HG03175 (cell line): ENCODE results near the gene ARL6IP6.

Source experiments
- ATAC-seq: cut with Tn5 transposase; IDR thresholded peaks from one replicate; pipeline ENCODE4 v1.9.1; 2021; ENCODE audit warnings: mild to moderate bottlenecking, moderate library complexity; ENCODE audit not compliant: unreplicated experiment

The ARL6IP6 gene

GRCh38 chr2:152792974-152793373 is 74.6 kb downstream of the ARL6IP6 start:
- no peak for ATAC-seq

GRCh38 chr2:152796941-152797340 is 78.5 kb downstream of the ARL6IP6 start:
- ATAC-seq = no peak

DNA sequence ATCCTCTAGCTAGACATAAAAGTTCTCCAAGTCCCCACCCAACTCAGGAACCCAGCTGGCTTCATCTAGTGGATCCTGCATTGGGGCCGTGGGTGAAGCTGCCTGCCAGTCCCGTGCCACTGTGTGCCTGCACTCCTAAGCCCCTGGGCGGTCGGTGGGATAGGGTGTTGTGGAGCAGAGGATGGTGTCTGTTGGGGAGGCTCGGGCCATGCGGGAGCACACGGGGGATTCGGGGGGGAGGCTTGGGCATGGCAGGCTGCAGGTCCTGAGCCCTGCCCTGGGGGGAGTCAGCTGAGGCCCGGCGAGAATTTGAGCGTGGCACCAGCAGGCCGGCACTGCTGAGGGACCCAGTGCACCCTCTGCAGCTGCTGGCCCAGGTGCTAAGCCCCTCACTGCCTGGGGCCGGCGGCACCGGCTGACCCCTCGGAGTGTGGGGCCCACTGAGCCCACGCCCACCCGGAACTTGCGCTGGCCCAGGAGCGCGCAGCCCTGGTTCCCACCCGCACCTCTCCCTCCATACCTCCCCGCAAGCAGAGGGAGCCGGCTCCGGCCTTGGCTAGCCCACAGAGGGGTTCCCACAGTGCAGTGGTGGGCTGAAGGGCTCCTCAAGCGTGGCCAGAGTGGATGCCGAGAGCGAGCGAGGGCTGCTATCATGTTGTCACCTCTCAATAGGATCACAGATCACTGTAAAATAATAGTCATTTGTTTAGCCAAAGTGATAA is 86.4 kb downstream of the ARL6IP6 start:
- ATAC-seq = no peak

DNA sequence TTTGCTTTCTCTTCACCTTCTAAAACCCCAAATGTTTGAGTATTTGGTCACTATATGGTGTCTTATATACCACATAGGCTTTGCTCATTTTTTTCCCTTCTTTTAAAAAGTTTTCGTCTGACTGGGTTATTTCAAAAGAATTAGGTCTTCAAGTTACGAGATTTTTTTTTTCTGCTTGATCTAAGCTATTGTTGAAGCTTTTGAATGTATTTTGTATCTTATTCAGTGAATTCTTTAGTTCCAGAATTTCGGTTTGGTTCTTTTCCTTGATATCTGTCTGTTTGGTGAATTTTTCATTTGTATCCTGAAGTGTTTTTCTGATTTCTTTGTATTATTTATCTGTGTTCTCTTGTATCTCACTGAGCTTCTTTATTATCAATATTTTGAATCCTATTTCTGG is 93.5 kb downstream of the ARL6IP6 start:
- no peak for ATAC-seq
